HG03103 (cell line): ENCODE results near the gene NUDT14.

Source experiments
- ATAC-seq: cut with Tn5 transposase; IDR thresholded peaks from one replicate; pipeline ENCODE4 v1.9.1; 2021; ENCODE audit warnings: low read depth; ENCODE audit not compliant: unreplicated experiment

The NUDT14 gene

DNA sequence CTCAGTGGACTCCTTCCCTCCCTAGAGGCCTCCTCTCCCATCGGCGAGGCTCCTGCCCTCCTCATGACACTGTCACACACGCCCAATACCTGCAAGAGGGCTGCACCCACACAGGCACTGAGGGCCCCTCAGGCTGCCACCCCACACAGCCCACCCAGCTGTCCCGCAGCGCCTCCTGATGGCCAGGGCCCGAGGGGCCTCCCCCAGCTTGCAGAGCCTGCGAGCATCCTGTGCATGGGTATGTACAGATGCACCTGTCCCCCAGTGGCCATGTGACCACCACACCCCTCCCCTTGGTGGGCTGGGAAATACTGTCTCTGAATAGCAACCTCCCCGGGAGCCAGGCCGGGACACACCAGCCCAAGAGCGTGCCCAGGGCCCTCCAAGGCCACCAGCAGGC is 19.0 kb upstream of the NUDT14 start:
- no peak for ATAC-seq

GRCh38 chr14:105199093-105199492 is 18.0 kb upstream of the NUDT14 start:
- no peak for ATAC-seq

DNA sequence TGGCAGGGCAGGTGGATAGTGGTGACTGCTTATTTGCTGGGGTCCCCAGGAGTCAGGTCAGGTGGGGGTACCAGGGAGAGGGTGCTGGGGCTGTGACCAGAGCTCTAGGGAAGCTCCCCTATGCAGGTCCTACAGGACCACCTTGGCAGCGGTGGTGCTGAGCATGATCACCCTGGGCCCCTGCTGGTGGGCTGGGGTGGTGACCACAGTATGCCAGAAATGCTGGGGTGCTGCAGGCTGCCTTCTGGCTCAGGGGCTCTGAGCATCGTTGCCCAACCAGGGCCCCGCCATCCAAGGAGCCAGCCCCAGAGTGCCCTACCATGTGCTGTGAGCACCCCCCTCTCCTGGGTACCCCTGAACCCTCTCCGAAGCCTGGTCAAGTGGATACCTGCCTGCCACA is 17.5 kb upstream of the NUDT14 start:
- ATAC-seq, result no peak

- no peak for ATAC-seq
Measured at GRCh38 chr14:105197211-105197641, 16.1 kb upstream of the NUDT14 start.

DNA sequence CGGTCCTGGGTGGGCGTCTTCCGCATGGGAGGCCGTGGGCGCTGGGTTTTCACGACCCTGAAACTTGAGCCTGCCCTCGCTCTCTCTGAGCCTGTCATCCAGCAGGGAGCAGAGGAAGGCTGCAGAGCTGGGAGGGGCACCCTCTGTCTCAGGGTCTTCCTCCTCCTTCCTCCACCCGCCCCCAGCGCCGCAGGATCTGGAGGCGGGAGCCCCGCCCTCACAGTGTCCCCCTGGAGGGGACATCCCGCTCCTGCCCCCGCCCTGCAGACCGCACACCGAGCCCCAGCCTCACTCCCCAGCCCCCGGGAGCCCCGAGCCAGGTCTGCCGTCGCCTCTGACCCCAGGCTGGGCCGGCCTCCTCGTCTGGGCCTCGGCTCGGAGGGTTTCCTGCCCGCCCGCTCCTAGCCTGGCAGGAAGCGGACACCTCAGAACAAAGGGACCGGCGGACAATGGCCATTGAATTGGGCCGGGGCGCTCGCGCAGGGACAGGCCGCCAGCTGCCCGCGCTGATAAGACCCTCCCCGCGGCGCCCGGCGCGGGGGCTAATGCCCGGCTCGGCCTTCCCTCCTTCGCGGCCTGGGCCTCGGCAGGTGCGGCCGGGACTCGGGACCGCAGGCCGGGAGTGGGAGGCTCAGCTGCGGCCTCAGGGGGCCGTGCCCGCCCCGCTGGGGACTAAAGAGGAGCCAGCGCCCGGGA is 15.3 kb upstream of the NUDT14 start:
- no peak for ATAC-seq

- no peak for ATAC-seq
Measured at GRCh38 chr14:105195522-105196264, 14.6 kb upstream of the NUDT14 start.

DNA sequence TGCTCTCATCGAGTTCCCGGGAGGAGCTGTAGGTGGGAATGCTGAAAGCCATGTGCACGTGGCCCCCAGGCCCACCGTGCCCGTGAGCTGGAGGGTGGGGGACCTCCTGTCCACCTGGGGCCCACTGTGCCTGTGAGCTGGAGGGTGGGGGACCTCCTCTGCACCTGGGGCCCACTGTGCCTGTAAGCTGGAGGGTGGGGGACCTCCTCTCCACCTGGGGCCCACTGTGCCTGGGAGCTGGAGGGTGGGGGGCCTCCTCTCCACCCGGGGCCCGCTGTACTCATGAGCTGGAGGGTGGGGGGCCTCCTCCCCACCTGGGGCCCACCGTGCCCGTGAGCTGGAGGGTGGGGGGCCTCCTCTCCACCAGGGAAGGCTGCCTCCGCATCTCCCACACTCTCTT is 13.9 kb upstream of the NUDT14 start:
- no peak for ATAC-seq

- no peak for ATAC-seq
Measured at GRCh38 chr14:105193916-105194782, 13.0 kb upstream of the NUDT14 start.

DNA sequence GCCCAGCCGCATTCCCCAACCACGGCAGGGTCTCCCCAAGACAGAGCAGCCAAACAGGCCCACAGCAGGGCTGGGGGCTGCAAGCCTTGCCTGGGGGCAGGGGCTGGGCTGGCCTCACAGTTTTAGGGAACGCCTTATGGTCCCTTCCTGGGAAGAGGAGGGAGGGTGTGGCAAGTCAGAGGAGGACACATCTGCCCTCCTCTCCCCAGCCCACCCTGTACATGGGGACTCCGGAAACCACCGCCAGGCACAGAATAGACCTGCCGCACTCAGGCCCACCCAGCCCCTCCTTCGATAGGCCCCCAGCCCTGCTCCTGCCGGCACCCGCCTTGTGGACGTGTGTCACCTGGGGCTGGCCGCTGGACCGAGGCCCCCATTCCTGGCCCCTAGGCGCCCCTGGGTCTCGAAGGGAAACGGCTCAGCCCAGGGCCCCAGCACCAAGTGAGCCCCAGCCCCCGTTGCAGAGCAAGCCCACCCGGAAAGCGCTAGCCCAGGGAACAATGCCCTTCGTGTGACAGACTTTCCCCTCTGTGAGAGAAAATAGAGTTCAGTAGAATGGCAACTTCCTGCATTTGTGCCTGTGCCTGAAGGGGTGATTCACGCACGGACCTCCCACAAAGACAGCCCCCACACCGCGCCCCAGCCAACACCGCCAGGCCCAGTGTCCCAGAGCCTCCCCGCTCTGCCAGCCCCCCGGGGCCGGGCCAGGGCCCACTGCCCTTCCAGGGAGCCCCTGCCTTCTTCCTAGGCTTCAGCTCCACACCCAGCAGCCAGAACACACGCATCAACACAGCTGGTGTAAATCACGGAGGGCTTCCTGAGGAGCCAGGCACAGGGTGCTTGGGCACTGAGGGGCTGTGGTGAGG is 12.0 kb upstream of the NUDT14 start:
- no peak for ATAC-seq

DNA sequence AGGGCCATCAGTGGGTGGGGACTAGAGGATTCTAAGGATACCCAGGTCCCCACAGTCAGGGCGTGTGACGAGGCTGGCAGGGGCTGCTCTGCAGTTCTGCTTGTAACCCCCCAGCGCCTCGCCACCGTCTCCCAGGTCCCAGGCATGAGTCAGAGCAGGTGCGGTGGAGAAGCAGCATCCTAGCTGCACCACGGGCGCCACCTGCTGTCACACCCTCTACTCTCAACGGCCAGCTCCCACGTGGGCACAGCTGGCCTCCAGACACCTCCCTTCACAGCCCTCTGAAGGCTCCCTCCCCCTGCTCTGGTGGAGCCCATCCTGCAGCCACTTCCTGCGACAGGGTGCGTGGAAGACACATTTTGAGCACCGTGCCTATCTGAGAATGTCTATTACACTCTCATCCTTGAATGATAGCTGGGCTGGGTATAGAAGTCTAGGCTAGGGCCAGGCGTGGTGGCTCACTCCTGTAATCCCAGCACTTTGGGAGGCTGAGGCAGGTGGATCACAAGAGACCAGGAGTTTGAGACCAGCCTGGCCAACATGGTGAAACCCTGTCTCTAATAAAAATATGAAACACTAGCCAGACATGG is 6.9 kb upstream of the NUDT14 start:
- no peak for ATAC-seq

DNA sequence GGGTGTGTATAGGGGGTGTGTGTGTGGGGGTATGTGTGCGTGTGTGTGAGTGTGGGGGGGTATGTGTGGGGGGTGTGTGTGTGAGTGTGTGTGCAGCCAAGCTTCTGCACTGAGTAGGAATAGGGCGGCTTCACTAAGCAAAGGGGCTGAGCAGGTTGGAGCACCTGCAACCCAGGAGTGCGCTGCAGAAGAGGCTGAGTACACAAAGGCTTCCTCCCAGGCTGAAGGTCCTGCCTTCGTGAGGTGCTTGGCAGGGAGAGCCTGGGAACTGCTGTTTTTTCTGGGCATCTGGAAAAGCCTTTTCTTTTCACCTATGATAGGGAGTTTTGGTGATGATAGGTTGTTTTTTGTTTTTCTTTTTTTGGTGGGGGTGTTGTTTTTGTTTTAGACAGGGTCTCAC is 6.0 kb upstream of the NUDT14 start:
- ATAC-seq, result no peak

DNA sequence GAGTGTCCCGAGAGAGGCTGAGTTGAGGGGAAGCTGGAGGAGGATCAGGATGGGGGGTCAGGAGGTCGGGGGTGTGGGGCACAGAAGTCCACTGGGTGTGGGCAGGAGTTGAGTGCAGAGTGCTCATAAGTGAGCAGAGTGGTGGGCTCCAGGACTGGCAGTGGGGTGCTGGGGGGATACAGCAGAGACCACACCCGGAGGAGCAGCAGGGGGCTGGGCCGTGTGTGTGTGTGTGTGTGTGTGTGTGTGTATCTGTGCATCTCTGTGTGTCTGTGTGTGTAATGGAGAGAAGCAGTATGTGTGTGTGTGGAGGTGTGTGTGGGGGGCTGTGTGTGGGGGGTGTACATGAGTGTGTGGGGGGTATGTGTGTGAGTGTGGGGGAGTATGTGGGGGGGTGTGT is 4.9 kb upstream of the NUDT14 start:
- ATAC-seq, result no peak

- no peak for ATAC-seq
Measured at GRCh38 chr14:105185001-105185400, 3.9 kb upstream of the NUDT14 start.

DNA sequence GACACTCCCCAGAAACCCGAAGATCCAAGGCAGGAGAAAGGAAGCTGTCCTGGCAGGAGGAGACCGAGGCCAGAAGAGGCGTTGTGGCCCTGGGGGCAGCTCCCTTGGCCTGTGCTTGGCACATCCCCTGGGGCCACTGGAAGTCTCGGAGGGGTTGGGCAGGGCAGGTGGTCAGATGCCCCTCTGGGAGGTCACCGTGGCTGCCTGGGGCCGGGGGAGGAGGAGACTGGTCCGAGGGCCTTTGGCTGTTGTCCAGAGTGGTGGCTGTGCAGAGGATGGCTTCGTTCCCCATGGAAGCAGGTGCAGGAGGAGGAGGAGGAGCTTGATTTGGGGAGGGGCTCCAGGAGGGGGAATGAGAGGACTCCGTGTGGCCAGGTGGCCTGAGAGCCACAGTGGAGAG is 3.3 kb upstream of the NUDT14 start:
- no peak for ATAC-seq

DNA sequence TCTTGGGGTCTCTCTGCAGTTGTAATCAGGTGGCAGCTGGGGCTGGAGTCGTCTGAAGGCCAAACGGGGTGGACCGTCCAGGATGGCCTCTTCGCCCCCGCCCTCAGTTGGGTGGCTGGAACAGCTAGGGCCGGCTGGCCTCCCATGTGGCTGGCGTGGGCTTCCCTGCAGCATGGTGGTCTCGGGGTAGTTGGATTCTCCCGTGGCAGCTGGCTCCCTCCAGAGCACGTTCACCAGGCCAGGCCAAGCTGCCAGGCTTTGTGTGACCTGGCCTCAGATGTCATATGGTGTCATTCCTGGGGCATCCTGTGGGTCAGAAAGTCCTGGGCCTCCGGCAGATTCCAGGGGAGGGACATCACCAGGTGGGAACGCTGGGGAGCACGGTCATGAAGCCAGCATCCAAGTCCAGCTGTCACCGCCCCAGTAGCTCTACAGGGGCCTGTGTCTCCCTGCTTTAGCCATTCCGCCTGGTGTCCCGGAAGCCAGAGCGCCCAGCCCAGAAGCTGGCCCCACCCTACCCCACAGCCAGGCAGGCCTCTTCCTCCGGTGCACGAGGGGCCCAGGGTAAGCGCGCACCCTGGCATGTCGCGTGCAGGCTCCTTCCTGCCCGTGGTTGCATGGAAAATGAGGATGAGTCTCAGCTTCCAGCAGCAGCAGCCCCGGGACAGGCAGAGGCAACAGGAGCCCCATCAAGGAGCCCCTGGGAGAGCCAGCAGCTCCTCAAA is 1.3 kb upstream of the NUDT14 start:
- no peak for ATAC-seq

- peak; percentile 10 for ATAC-seq
Measured at GRCh38 chr14:105181549-105182295, 610 bp upstream of the NUDT14 start.

DNA sequence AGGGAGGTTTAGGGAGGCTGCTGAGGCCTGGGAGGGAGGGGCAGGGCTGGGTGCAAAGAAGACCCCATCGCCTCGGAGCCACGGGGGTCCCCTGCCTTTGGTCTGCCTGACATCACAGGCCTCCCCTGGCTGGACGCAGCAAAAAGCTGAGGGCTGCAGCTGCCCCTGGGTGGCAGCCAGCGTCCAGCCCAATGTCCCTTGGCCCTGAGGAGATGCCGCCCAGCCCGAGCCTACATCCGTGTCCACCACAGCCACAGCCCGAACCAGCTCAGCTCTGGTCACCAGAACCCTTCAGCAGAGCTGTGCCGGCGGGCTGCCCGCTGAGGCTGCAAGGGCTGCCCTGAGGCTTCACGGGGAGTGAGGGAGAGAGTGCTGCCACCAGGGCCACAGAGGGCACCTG is 1.9 kb downstream of the NUDT14 start:
- no peak for ATAC-seq

GRCh38 chr14:105178868-105179140 is 2.3 kb downstream of the NUDT14 start:
- ATAC-seq, result no peak
